Measurements from ENCODE around the gene PSKH1.

The PSKH1 gene

GRCh38 chr16:67963662-67964321 lies 70.7 kb downstream of the PSKH1 start:
- Histone ChIP-seq H3K4me1 (ENCODE audit: control insufficient read depth, insufficient read depth, low read length) (no peaks in the 10 kb centered on the region; the same call in none of the 2 replicates), H3K27ac (ENCODE audit: extremely low read depth, low read depth, low read length) (no peak overlapping the region), H3K4me3 (ENCODE audit: low read depth, low read length) (no peak overlapping the region), H3K36me3 (ENCODE audit: control insufficient read depth in 2 of 2, insufficient read depth in 1 of 2, low read length in 2 of 2) (peaks cover 0 to 73% of the 10 kb centered on the region in 2 experiments; a peak in 2 of 3 replicates), H3K9me3 (ENCODE audit: control insufficient read depth, insufficient read depth, low read depth, low read length) (no peaks in the 10 kb centered on the region)
- ChIA-PET POLR2A (interaction anchor here (0.7 to 1.8 kb wide), 3 partner anchors 16 to 59 kb away, joined by 3 to 5 read pairs (median 4); partner anchors contain the start of genes DDX28 and DUS2), CTCF (interaction anchor here (0.6 kb wide), 1 partner anchor 30 kb away, joined by 3 read pairs; no protein-coding TSS in a partner anchor)
- no peak for TF ChIP-seq ZNF354C (tag by site-specific recombination; IDR thresholded peaks at IDR 0.05; ENCODE audit: borderline replicate concordance, low read depth)
- 0 out of 2 replicates have a peak, but pooled peaks have one; percentile 36 for TF ChIP-seq KLF9 (tag by site-specific recombination; IDR thresholded peaks at IDR 0.05; ENCODE audit: low read depth)
- no peak for TF ChIP-seq PRDM2 (tag by site-specific recombination; IDR thresholded peaks at IDR 0.05; ENCODE audit: borderline replicate concordance)
- no peak for TF ChIP-seq MZF1 (tag by site-specific recombination; IDR thresholded peaks at IDR 0.05; ENCODE audit: borderline replicate concordance)
- TF ChIP-seq ZNF175 (tag by site-specific recombination; IDR thresholded peaks at IDR 0.05) = no peak
- TF ChIP-seq GLIS1 (tag by site-specific recombination; IDR thresholded peaks at IDR 0.05) = no peak

GRCh38 chr16:67964477-67965131 lies 71.5 kb downstream of the PSKH1 start:
- ChIA-PET CTCF (interaction anchor here (0.6 kb wide), 2 partner anchors 29 to 176 kb away, joined by 3 read pairs; no protein-coding TSS in a partner anchor), POLR2A (interaction anchor here (0.7 to 1.3 kb wide), 2 partner anchors 17 to 58 kb away, joined by 3 to 4 read pairs; partner anchors contain the start of genes DDX28 and DUS2)
- no peaks in the 10 kb centered on the region; the same call in none of the 2 replicates for H3K4me1 ChIP-seq (ENCODE audit: control insufficient read depth, insufficient read depth, low read length)
- H3K36me3 ChIP-seq (ENCODE audit: control insufficient read depth in 2 of 2, insufficient read depth in 1 of 2, low read length in 2 of 2) = peaks cover 0 to 65% of the 10 kb centered on the region in 2 experiments; a peak in 2 of 3 replicates
- no peak overlapping the region for H3K4me3 ChIP-seq (ENCODE audit: low read depth, low read length)
- H3K9me3 ChIP-seq (ENCODE audit: control insufficient read depth, insufficient read depth, low read depth, low read length) = no peaks in the 10 kb centered on the region
- no peak overlapping the region for H3K27ac ChIP-seq (ENCODE audit: extremely low read depth, low read depth, low read length)
- TF ChIP-seq INSM2 (tag by site-specific recombination; IDR thresholded peaks at IDR 0.05) (no peak), ZNF658 (tag by site-specific recombination; IDR thresholded peaks at IDR 0.05) (no peak), ZBTB10 (tag by site-specific recombination; IDR thresholded peaks at IDR 0.05) (no peak), ZNF10 (tag by site-specific recombination; IDR thresholded peaks at IDR 0.05) (0 out of 2 replicates have a peak, but pooled peaks have one; percentile 14), ZNF626 (tag by site-specific recombination; IDR thresholded peaks at IDR 0.05) (no peak), REST (tag by site-specific recombination; IDR thresholded peaks at IDR 0.05) (no peak), BCL11A (tag by site-specific recombination; IDR thresholded peaks at IDR 0.05; ENCODE audit: low read depth) (no peak), ZNF350 (tag by site-specific recombination; IDR thresholded peaks at IDR 0.05) (no peak), ZNF416 (tag by site-specific recombination; IDR thresholded peaks at IDR 0.05) (no peak), ZNF501 (tag by site-specific recombination; IDR thresholded peaks at IDR 0.05) (no peak), YY2 (tag by site-specific recombination; IDR thresholded peaks at IDR 0.05) (no peak)
